H9 (cell line): ENCODE data around the gene MRPL51. TPM values are rescaled to one million over a fixed set of nuclear protein-coding genes. Genes with fewer than 3 reads are reported as not detected.

Source experiments
- DNase-seq: peaks from one replicate; pipeline ENCODE4 v3.0.0-alpha.2; 2017
- H2AFZ ChIP-seq: one replicate; pipeline ENCODE4 v1.6.1; 2013; ENCODE audit warnings: mild to moderate bottlenecking, low read length, control low read depth, moderate library complexity
- H2AK5ac ChIP-seq: 2 replicates; pipeline ENCODE4 v1.6.1; 2013; ENCODE audit warnings: low read length, control low read depth, mixed read lengths; ENCODE audit not compliant: insufficient read length
- H2BK120ac ChIP-seq: one replicate; pipeline ENCODE4 v1.6.1; 2013; ENCODE audit warnings: low read depth, mild to moderate bottlenecking, low read length, control low read depth, inconsistent platforms; ENCODE audit not compliant: poor library complexity, severe bottlenecking
- H2BK12ac ChIP-seq: 2 replicates; pipeline ENCODE4 v1.6.1; 2013; ENCODE audit warnings: low read length, control low read depth, mixed read lengths, low read depth; ENCODE audit not compliant: insufficient read length
- H2BK15ac ChIP-seq: 2 replicates; pipeline ENCODE4 v1.6.1; 2013; ENCODE audit warnings: low read depth, low read length, control low read depth
- H2BK20ac ChIP-seq: one replicate; pipeline ENCODE4 v1.6.1; 2013; ENCODE audit warnings: low read depth, mild to moderate bottlenecking, low read length, control low read depth, inconsistent platforms; ENCODE audit not compliant: poor library complexity, severe bottlenecking
- H2BK5ac ChIP-seq: 2 replicates; pipeline ENCODE4 v1.6.1; 2013; ENCODE audit warnings: low read length, control low read depth, mixed read lengths; ENCODE audit not compliant: insufficient read length
- H3K14ac ChIP-seq: 2 replicates; pipeline ENCODE4 v1.6.1; 2013; ENCODE audit warnings: low read length, control low read depth; ENCODE audit not compliant: insufficient read depth
- H3K18ac ChIP-seq: 2 replicates; pipeline ENCODE4 v1.6.1; 2013; ENCODE audit warnings: low read depth, mild to moderate bottlenecking, mixed read lengths, low read length, control low read depth; ENCODE audit not compliant: insufficient read length
- H3K23ac ChIP-seq: 2 replicates; pipeline ENCODE4 v1.6.1; 2013; ENCODE audit warnings: low read length, control low read depth, mixed read lengths, low read depth; ENCODE audit not compliant: insufficient read length
- H3K23me2 ChIP-seq: 2 replicates; pipeline ENCODE4 v1.6.1; 2013; ENCODE audit warnings: low read depth, mild to moderate bottlenecking, mixed read lengths, low read length, control low read depth; ENCODE audit not compliant: insufficient read length, poor library complexity, severe bottlenecking
- H3K27ac ChIP-seq: 2 replicates; pipeline ENCODE4 v1.5.1; 2013; ENCODE audit warnings: low read length, control low read depth, mixed read lengths, low read depth; ENCODE audit not compliant: insufficient read length
- H3K27me3 ChIP-seq: 2 replicates; pipeline ENCODE4 v1.6.1; 2013; ENCODE audit warnings: low read length, control low read depth, inconsistent platforms; ENCODE audit not compliant: insufficient read depth
- H3K4ac ChIP-seq: 2 replicates; pipeline ENCODE4 v1.6.1; 2013; ENCODE audit warnings: low read depth, mild to moderate bottlenecking, control low read depth, inconsistent platforms, low read length, moderate library complexity
- H3K4me1 ChIP-seq: 2 replicates; pipeline ENCODE4 v1.6.1; 2013; ENCODE audit warnings: low read length, control low read depth, inconsistent platforms; ENCODE audit not compliant: insufficient read depth
- H3K4me2 ChIP-seq: 2 replicates; pipeline ENCODE4 v1.6.1; 2013; ENCODE audit warnings: low read length, control low read depth, mixed read lengths; ENCODE audit not compliant: insufficient read length, insufficient read depth
- H3K56ac ChIP-seq: 2 replicates; pipeline ENCODE4 v1.6.1; 2013; ENCODE audit warnings: low read depth, mild to moderate bottlenecking, mixed read lengths, low read length, control low read depth; ENCODE audit not compliant: insufficient read length
- H3K79me1 ChIP-seq: 2 replicates; pipeline ENCODE4 v1.6.1; 2013; ENCODE audit warnings: low read depth, mild to moderate bottlenecking, moderate library complexity, low read length, control low read depth, inconsistent platforms; ENCODE audit not compliant: insufficient read depth, poor library complexity, severe bottlenecking
- H3K79me2 ChIP-seq: 2 replicates; pipeline ENCODE4 v1.6.1; 2013; ENCODE audit warnings: low read length, control low read depth, inconsistent platforms; ENCODE audit not compliant: insufficient read depth
- H3K9ac ChIP-seq: 2 replicates; pipeline ENCODE4 v1.6.1; 2013; ENCODE audit warnings: low read length, control low read depth, mixed read lengths; ENCODE audit not compliant: insufficient read length; ENCODE audit errors: extremely low read depth
- H3K9me3 ChIP-seq: one replicate; pipeline ENCODE4 v1.6.1; 2013; ENCODE audit warnings: low read depth, low read length, inconsistent platforms; ENCODE audit not compliant: control insufficient read depth
- H3T11ph ChIP-seq: one replicate; pipeline ENCODE4 v1.6.1; 2013; ENCODE audit warnings: mild to moderate bottlenecking, low read length, control low read depth, inconsistent platforms
- H4K20me1 ChIP-seq: one replicate; pipeline ENCODE4 v1.6.1; 2013; ENCODE audit not compliant: control insufficient read depth, insufficient read length, insufficient read depth
- H4K5ac ChIP-seq: 2 replicates; pipeline ENCODE4 v1.6.1; 2013; ENCODE audit warnings: low read depth, mild to moderate bottlenecking, mixed read lengths, low read length, control low read depth; ENCODE audit not compliant: insufficient read length
- H4K8ac ChIP-seq: replicated peaks from 2 replicates; pipeline ENCODE4 v1.6.1; 2013; ENCODE audit warnings: low read length, control low read depth, mixed read lengths, low read depth; ENCODE audit not compliant: insufficient read length
- H4K91ac ChIP-seq: 2 replicates; pipeline ENCODE4 v1.6.1; 2013; ENCODE audit warnings: low read depth, mild to moderate bottlenecking, moderate library complexity, mixed read lengths, low read length, control low read depth; ENCODE audit not compliant: insufficient read length
- H3K27ac Mint-ChIP-seq, 3 experiments: 2 replicates in 2 of 3; 3 replicates in 1 of 3; pipeline ENCODE4 v1.8.0; 2020 to 2021; ENCODE audit warnings: mixed read lengths in 3 of 3, mild to moderate bottlenecking in 1 of 3, moderate library complexity in 1 of 3
- H3K27me3 Mint-ChIP-seq: 2 replicates; pipeline ENCODE4 v1.8.0; 2021; ENCODE audit warnings: low read depth, mild to moderate bottlenecking, moderate library complexity, mixed read lengths
- H3K36me3 Mint-ChIP-seq, 3 experiments: 2 replicates in 2 of 3; 3 replicates in 1 of 3; pipeline ENCODE4 v1.8.0; 2020 to 2021; ENCODE audit warnings: low read depth in 3 of 3, mixed read lengths in 3 of 3; ENCODE audit not compliant: insufficient read depth in 1 of 3
- H3K4me1 Mint-ChIP-seq, 2 experiments: 2 replicates each; pipeline ENCODE4 v1.8.0; 2020; ENCODE audit warnings: mixed read lengths in 2 of 2
- H3K4me3 Mint-ChIP-seq, 2 experiments: 2 replicates in 1 of 2; 3 replicates in 1 of 2; pipeline ENCODE4 v1.8.0; 2020 to 2021; ENCODE audit warnings: mild to moderate bottlenecking in 2 of 2, mixed read lengths in 2 of 2, moderate library complexity in 1 of 2
- H3K9me3 Mint-ChIP-seq, 2 experiments: 2 replicates in 1 of 2; 3 replicates in 1 of 2; pipeline ENCODE4 v1.8.0; 2020; ENCODE audit warnings: mild to moderate bottlenecking in 2 of 2, mixed read lengths in 2 of 2, moderate library complexity in 1 of 2
- CTCF ChIP-seq: fragments of 200-600 bp; sonication (generic); conservative IDR thresholded peaks from 3 replicates; pipeline ENCODE4 v1.8.0; 2021; ENCODE audit warnings: antibody characterized with exemption, mild to moderate bottlenecking
- WGBS: extraction: QIAGEN DNeasy Blood & Tissue Kit; methylation state at CpG from one replicate; pipeline ENCODE4 v1.1.7; 2013; ENCODE audit warnings: missing lambda C conversion rate, low lambda C conversion rate, mixed read lengths; ENCODE audit not compliant: insufficient read length; ENCODE audit errors: extremely low coverage; 5-methylcytosine and 5-hydroxymethylcytosine counted together
- total RNA-seq: library from RNA; stranded (reverse); gene quantifications from 2 replicates; pipeline ENCODE4 v1.2.1, GENCODE V29; 2021

Gene MRPL51
- total RNA-seq, 1 experiment from 2014 or later = 329 TPM

- whole genome bisulfite sequencing = no CpG with 5 or more reads among the region's 7 CpGs
- Histone ChIP-seq H4K8ac (no peak overlapping the region), H3K14ac (no peak overlapping the region), H3K9me3 (no peaks in the 10 kb centered on the region), H3K18ac (peak overlapping the region; percentile 33), H3K79me2 (peaks cover 2% of the 10 kb centered on the region; the same call in 1 of the 2 replicates), H3K4me2 (no peak overlapping the region), H3K23ac (no peak overlapping the region), H3K79me1 (peaks cover 12% of the 10 kb centered on the region), H2BK120ac (peak overlapping the region; percentile 67), H3K27ac (no peak overlapping the region), H3K56ac (no peak overlapping the region), H3K4ac (no peak overlapping the region; the same call in 1 of the 2 replicates), H3K9ac (no peak overlapping the region), H4K91ac (no peak overlapping the region), H2AK5ac (no peak overlapping the region), H2AFZ (no peak overlapping the region), H3K4me1 (peaks cover 2% of the 10 kb centered on the region; the same call in 1 of the 2 replicates), H4K20me1 (no peaks in the 10 kb centered on the region), H4K5ac (no peak overlapping the region), H2BK12ac (no peak overlapping the region), H2BK5ac (no peak overlapping the region), H3K27me3 (no peaks in the 10 kb centered on the region), H3K23me2 (no peaks in the 10 kb centered on the region), H3T11ph (no peak overlapping the region), H2BK15ac (no peak overlapping the region), H2BK20ac (peak overlapping the region; percentile 78)
- Mint-ChIP-seq H3K4me1 (peaks cover 8 to 10% of the 10 kb centered on the region in 2 experiments), H3K4me3 (no peak overlapping the region), H3K9me3 (no peaks in the 10 kb centered on the region), H3K27ac (peak overlapping the region in 2 of 3 experiments; percentile 19 to 78; a peak in 4 of 7 replicates), H3K36me3 (peaks cover 35 to 63% (median 58%) of the 10 kb centered on the region in 3 experiments; a peak in 6 of 7 replicates), H3K27me3 (no peaks in the 10 kb centered on the region)
- no peak for DNase-seq
- TF ChIP-seq CTCF = no peak
These were observed 15.0 kb upstream of the MRPL51 start for GRCh38 chr12:6508087-6508486.
